ENCODE results near the gene VWA2.

DNA sequence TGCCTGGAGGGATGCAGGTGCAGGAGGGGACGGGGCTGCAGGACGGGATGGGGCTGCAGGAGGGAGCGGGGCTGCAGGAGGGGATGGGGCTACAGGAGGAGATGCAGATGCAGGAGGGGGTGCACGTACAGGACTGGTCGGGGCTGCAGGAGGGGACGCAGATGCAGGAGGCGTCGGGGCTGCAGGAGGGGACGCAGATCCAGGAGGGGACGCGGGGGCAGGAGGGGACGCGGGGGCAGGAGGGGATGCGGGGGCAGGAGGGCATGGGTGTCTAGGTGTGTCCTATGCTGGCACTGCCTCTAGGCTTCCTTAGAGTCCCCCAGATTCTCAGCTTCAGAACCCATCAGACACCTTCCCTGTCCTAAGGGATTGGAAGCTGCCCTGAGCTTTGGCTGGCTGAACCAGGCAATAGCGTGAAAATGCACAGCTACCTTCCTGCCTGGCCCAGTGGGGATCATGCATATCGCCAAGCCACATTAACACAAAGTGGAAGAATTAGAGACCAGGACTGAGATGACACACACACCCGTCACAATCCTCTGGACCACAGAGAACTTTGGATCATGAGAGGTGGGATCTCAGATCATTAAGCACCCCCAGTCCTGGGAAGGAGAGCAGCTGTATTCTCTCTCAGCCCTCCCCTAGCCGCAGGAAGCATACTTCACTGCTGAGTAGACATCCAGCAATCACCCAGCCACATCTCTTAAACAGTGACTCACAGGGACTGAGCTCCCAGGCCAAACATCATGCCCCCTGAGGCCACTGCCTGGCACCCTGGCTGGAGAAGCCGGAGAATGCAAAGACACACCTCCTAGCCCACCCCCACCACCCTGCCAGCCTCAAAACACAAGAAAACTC lies 67.3 kb downstream of the VWA2 start:
- TF ChIP-seq CTBP1 (IDR thresholded peaks at IDR 0.05; ENCODE audit: borderline replicate concordance) = no peak
- TF ChIP-seq FOXK2 (IDR thresholded peaks at IDR 0.05) = no peak
- TF ChIP-seq FOXM1 (IDR thresholded peaks at IDR 0.05; ENCODE audit: borderline replicate concordance) = no peak
- TF ChIP-seq SUZ12 (IDR thresholded peaks at IDR 0.05) = no peak
- TF ChIP-seq ARNT (IDR thresholded peaks at IDR 0.05) = no peak
- no peak for TF ChIP-seq BHLHE40 (IDR thresholded peaks at IDR 0.05; ENCODE audit: borderline replicate concordance)
- TF ChIP-seq TARDBP (IDR thresholded peaks at IDR 0.05) = no peak
- no peak for TF ChIP-seq NFRKB (IDR thresholded peaks at IDR 0.05)

Measured in HEK293T (cell line).